GM12878 (cell line): ENCODE data around the gene CCDC83. TPM values are rescaled to one million over a fixed set of nuclear protein-coding genes. Genes with fewer than 3 reads are reported as not detected.

Experiments
- ATAC-seq: fragments of 200-7000 bp; cut with Tn5 transposase; 3 replicates; pipeline ENCODE4 v1.9.1; 2020; ENCODE audit warnings: mild to moderate bottlenecking, moderate library complexity
- BruUV-seq: library from RNA; stranded (reverse); fragments of 400-500 nt; replicated peaks from 2 replicates; lab custom pipeline; 2021; lab: Mats Ljungman, UMichigan
- CTCF ChIA-PET: fragments of 300-600 bp; sonication (Branson Sonifier 250); formaldehyde crosslinking; extraction: SDS; loops from one replicate; lab custom pipeline; 2021; ENCODE audit warnings: inconsistent platforms; lab: Yijun Ruan, JAX
- POLR2A ChIA-PET: fragments of 350-600 bp; formaldehyde crosslinking; extraction: SDS; loops from one replicate; lab custom pipeline; 2021; ENCODE audit warnings: inconsistent platforms; lab: Charles Lee
- RAD21 ChIA-PET: fragments of 300-600 bp; sonication (Branson Sonifier 250); formaldehyde crosslinking; loops from one replicate; lab custom pipeline; 2023; ENCODE audit warnings: antibody characterized with exemption; ENCODE audit not compliant: unreplicated experiment; lab: Charles Lee
- SMC1A ChIA-PET: fragments of 300-600 bp; sonication (Branson Sonifier 250); formaldehyde crosslinking; loops from one replicate; lab custom pipeline; 2023; ENCODE audit not compliant: unreplicated experiment, uncharacterized antibody; lab: Charles Lee
- DNase-seq: peaks from one replicate; pipeline ENCODE4 v3.0.0-alpha.2; 2011; ENCODE audit warnings: low read depth, low spot score
- FAIRE-seq: peaks from 3 replicates; lab custom pipeline; 2011; peaks lifted over from hg19 to GRCh38; lab: Jason Lieb, UNC
- H2AFZ ChIP-seq: 2 replicates; pipeline ENCODE4 v1.6.0; 2011; ENCODE audit warnings: low read depth, low read length, control low read depth; ENCODE audit not compliant: control insufficient read depth
- H3K27ac ChIP-seq: 2 replicates; pipeline ENCODE4 v1.5.1; 2011; ENCODE audit warnings: control low read depth; ENCODE audit not compliant: control insufficient read depth, insufficient read depth
- H3K27me3 ChIP-seq, 2 experiments: replicated peaks in 1 of 2; 2 replicates each; pipeline versions ENCODE4 v1.6.0 to v1.6.1; 2011; ENCODE audit warnings: low read length in 1 of 2; ENCODE audit not compliant: control insufficient read depth in 2 of 2, insufficient read depth in 2 of 2
- H3K36me3 ChIP-seq, 2 experiments: 2 replicates each; pipeline ENCODE4 v1.5.1; 2011; ENCODE audit warnings: low read length in 1 of 2; ENCODE audit not compliant: control insufficient read depth in 2 of 2, insufficient read depth in 2 of 2
- H3K4me1 ChIP-seq: 2 replicates; pipeline ENCODE4 v1.6.1; 2011; ENCODE audit warnings: mild to moderate bottlenecking, low read length, moderate library complexity, mixed read lengths; ENCODE audit not compliant: control insufficient read depth, insufficient read depth
- H3K4me2 ChIP-seq: 2 replicates; pipeline ENCODE4 v1.6.0; 2011; ENCODE audit warnings: control low read depth; ENCODE audit not compliant: control insufficient read depth, insufficient read depth
- H3K4me3 ChIP-seq: fragments of 200-600 bp; sonication (generic); 2 replicates; pipeline ENCODE4 v1.5.1; 2016
- H3K79me2 ChIP-seq: 2 replicates; pipeline ENCODE4 v1.6.0; 2011; ENCODE audit warnings: low read length; ENCODE audit not compliant: control insufficient read depth, insufficient read depth
- H3K9ac ChIP-seq: 2 replicates; pipeline ENCODE4 v1.8.0; 2011; ENCODE audit warnings: low read length, control low read depth, mixed read lengths; ENCODE audit not compliant: control insufficient read depth, insufficient read depth
- H3K9me3 ChIP-seq: replicated peaks from 3 replicates; pipeline ENCODE4 v1.5.1; 2011; ENCODE audit warnings: mild to moderate bottlenecking, low read length; ENCODE audit not compliant: control insufficient read depth, insufficient read depth
- H4K20me1 ChIP-seq: 2 replicates; pipeline ENCODE4 v1.6.0; 2011; ENCODE audit not compliant: control insufficient read depth, insufficient read depth
- ASH2L ChIP-seq: fragments of 300-600, 200-600 bp; sonication (generic); IDR thresholded peaks from 2 replicates; pipeline ENCODE4 v1.6.1; 2017; ENCODE audit warnings: low read depth, mild to moderate bottlenecking, borderline replicate concordance
- EGR1 ChIP-seq, 2 experiments: IDR thresholded peaks; 1 replicate in 1 of 2; 2 replicates in 1 of 2; pipeline ENCODE4 v1.6.1; 2011 to 2012; ENCODE audit warnings: low read depth in 2 of 2, low read length in 2 of 2, borderline replicate concordance in 1 of 2, mild to moderate bottlenecking in 1 of 2, moderate library complexity in 1 of 2
- ESRRA ChIP-seq: IDR thresholded peaks from 2 replicates; pipeline ENCODE4 v1.6.1; 2012; ENCODE audit warnings: mild to moderate bottlenecking, low read length, improper control_type of control experiment
- IKZF1 ChIP-seq: fragments of 450-650 bp; conservative IDR thresholded peaks from 2 replicates; pipeline ENCODE4 v1.6.1; 2017; ENCODE audit warnings: antibody characterized with exemption, mild to moderate bottlenecking
- IKZF2 ChIP-seq, 2 experiments: fragments of 450-650 bp; IDR thresholded peaks; 2 replicates each; pipeline ENCODE4 v1.6.1; 2017; ENCODE audit warnings: mild to moderate bottlenecking in 2 of 2, moderate library complexity in 2 of 2
- IRF4 ChIP-seq: IDR thresholded peaks from 2 replicates; pipeline ENCODE4 v1.6.1; 2011; ENCODE audit warnings: low read depth, low read length
- KDM1A ChIP-seq: fragments of 200-600 bp; sonication (generic); IDR thresholded peaks from 2 replicates; pipeline ENCODE4 v1.6.1; 2016; ENCODE audit warnings: borderline replicate concordance
- SREBF1 ChIP-seq: IDR thresholded peaks from 2 replicates; pipeline ENCODE4 v1.6.1; 2012; ENCODE audit warnings: mild to moderate bottlenecking, low read length
- SUPT20H ChIP-seq: IDR thresholded peaks from 2 replicates; pipeline ENCODE4 v1.6.1; 2011; ENCODE audit warnings: low read depth, mild to moderate bottlenecking, low read length, moderate library complexity, borderline replicate concordance; ENCODE audit not compliant: control insufficient read depth
- TCF12 ChIP-seq: IDR thresholded peaks from 2 replicates; pipeline ENCODE4 v1.6.1; 2011; ENCODE audit warnings: low read depth, mild to moderate bottlenecking, low read length
- TCF3 ChIP-seq: IDR thresholded peaks from 2 replicates; pipeline ENCODE4 v1.6.1; 2012; ENCODE audit warnings: low read depth, mild to moderate bottlenecking, low read length, borderline replicate concordance; ENCODE audit not compliant: insufficient read depth
- WRNIP1 ChIP-seq: IDR thresholded peaks from 2 replicates; pipeline ENCODE4 v1.6.1; 2011; ENCODE audit warnings: low read depth, low read length, improper control_type of control experiment, borderline replicate concordance
- YBX1 ChIP-seq: fragments of 450-650 bp; IDR thresholded peaks from 2 replicates; pipeline ENCODE4 v1.6.1; 2016; ENCODE audit warnings: antibody characterized with exemption
- WGBS: methylation state at CpG from one replicate; pipeline ENCODE4 v1.1.6; 2016; ENCODE audit warnings: low lambda C conversion rate; ENCODE audit not compliant: insufficient replicate concordance, insufficient coverage; ENCODE audit errors: missing lambda C conversion rate; 5-methylcytosine and 5-hydroxymethylcytosine counted together
- in situ Hi-C: fragments of 300-500 bp; cut with MboI; formaldehyde crosslinking; loops from 9 replicates; pipeline ENCODE4 v1.14.3; 2018; ENCODE audit warnings: mixed read lengths
- intact Hi-C: fragments of 100-400 bp; cut with micrococcal nuclease; formaldehyde crosslinking; loops from one replicate; pipeline ENCODE4 v1.14.2; 2022; ENCODE audit not compliant: unreplicated experiment
- polyA plus RNA-seq, 11 experiments: library from polyadenylated mRNA; depleted of rRNA in 4 of 11; unstranded in 6 of 11; stranded (reverse) in 5 of 11; fragments of >200 nt; fragmentation: Nextera tagmentation in 4 of 11; fragmentation: Illumina TruSeq in 1 of 11; extraction: Ambion mirVana in 4 of 11; extraction: Trizol in 1 of 11; gene quantifications; 1 replicate in 1 of 11; 2 replicates in 10 of 11; pipeline versions ENCODE4 v1.2.1 to v1.2.3, GENCODE V29; 2011 to 2016; ENCODE audit warnings: inconsistent platforms in 2 of 11, missing spikeins in 2 of 11, low read depth in 1 of 11
- total RNA-seq, 4 experiments: library from RNA; depleted of rRNA in 3 of 4; stranded (reverse); fragments of >200 nt in 3 of 4; fragmentation: Illumina TruSeq in 1 of 4; extraction: Trizol in 1 of 4; gene quantifications; 2 replicates each; pipeline versions ENCODE4 v1.2.1 to v1.2.3, GENCODE V29; 2013 to 2021
- TF ChIP-seq, protein P1 (sequence below): IDR thresholded peaks from 2 replicates; pipeline ENCODE4 v1.6.1; 2012; ENCODE audit warnings: mild to moderate bottlenecking, low read depth, low read length

CCDC83 gene
- total and polyA plus RNA-seq, 10 of the 15 experiments (the other 5 are each of a cell fraction or from before 2014, with no cell fraction given), result not detected

DNA sequence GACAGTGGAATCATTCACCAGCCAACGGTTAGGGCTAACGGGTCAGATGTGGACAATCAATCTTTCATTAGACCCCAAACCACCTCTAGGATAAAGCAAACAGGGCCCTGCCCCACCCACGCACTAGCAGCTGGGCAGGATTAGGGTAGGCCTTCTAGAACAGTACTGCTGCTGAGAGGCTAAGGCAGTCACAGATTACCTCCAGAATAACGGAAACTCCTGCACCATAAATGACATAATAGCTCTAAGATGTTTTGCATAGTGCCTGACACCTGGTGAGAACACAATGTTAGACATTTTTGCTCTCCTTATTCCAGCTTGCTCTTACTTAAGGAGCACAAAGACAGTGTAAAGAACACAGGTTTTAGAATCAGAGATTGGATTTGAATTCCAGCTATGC lies 46.0 kb upstream of the CCDC83 start:
- no peak overlapping the region for H3K27ac ChIP-seq
- no peak overlapping the region for H3K9ac ChIP-seq
- ATAC-seq, result peak; percentile 60
- H3K4me2 ChIP-seq, result no peak overlapping the region
- FAIRE-seq, result no peak
- in situ Hi-C loops, result no loop called here
- ChIA-PET CTCF (interaction anchor here (0.6 to 1.4 kb wide), 2 partner anchors 19 to 1762 kb away, joined by 3 read pairs; no protein-coding TSS in a partner anchor), RAD21 (no interaction called here), POLR2A (no interaction called here), SMC1A (interaction anchor here (0.5 to 1.0 kb wide), 2 partner anchors 13 to 114 kb away, joined by 3 to 4 read pairs; no protein-coding TSS in a partner anchor)
- no peaks in the 10 kb centered on the region for H3K36me3 ChIP-seq
- TF ChIP-seq EGR1 (IDR thresholded peaks at IDR 0.05; ENCODE audit: borderline replicate concordance in 1 of 2, low read depth in 2 of 2, low read length in 2 of 2), result 0 out of 3 replicates have a peak, but pooled peaks of 1 of the 2 experiments have one; percentile 17
- TF ChIP-seq WRNIP1, result no peak
- DNase-seq, result no peak
- no TSS peak for BruUV-seq
- peaks cover 16 to 20% of the 10 kb centered on the region in 2 experiments for H3K27me3 ChIP-seq
- H2AFZ ChIP-seq, result no peak overlapping the region
- H3K4me1 ChIP-seq, result no peaks in the 10 kb centered on the region
- no peaks in the 10 kb centered on the region for H3K79me2 ChIP-seq
- no peaks in the 10 kb centered on the region for H3K9me3 ChIP-seq
- WGBS, result 17% methylated on average over 4 of the region's 4 CpGs
- no peaks in the 10 kb centered on the region for H4K20me1 ChIP-seq
- intact Hi-C loops, result no loop called here
- H3K4me3 ChIP-seq, result no peak overlapping the region

DNA sequence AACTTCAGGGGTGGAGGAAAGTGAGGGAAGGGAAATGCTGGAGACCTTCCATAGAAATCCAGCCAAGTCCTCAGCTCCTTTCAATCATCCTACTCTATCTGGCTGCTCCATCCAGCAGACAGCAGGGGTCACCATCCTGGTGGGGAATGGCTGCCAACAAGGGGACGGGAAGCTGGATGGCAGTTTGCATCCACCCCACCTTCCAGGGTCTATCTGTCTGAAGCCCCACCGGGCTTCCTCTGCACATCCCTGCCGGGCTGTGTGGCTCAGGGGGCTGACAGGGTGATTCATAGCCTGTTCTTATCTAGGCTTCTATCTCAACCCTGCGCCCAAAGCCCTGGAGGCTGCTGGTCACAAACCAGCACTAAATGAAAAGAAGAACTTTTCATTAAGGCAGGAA lies 45.3 kb upstream of the CCDC83 start:
- Histone ChIP-seq H3K27ac (no peak overlapping the region), H3K79me2 (no peaks in the 10 kb centered on the region), H3K9me3 (no peaks in the 10 kb centered on the region), H3K9ac (no peak overlapping the region), H2AFZ (no peak overlapping the region), H3K27me3 (peaks cover 16 to 20% of the 10 kb centered on the region in 2 experiments), H3K4me2 (no peak overlapping the region), H3K4me1 (no peaks in the 10 kb centered on the region), H3K36me3 (no peaks in the 10 kb centered on the region), H4K20me1 (no peaks in the 10 kb centered on the region), H3K4me3 (no peak overlapping the region)
- TF ChIP-seq, protein P1, sequence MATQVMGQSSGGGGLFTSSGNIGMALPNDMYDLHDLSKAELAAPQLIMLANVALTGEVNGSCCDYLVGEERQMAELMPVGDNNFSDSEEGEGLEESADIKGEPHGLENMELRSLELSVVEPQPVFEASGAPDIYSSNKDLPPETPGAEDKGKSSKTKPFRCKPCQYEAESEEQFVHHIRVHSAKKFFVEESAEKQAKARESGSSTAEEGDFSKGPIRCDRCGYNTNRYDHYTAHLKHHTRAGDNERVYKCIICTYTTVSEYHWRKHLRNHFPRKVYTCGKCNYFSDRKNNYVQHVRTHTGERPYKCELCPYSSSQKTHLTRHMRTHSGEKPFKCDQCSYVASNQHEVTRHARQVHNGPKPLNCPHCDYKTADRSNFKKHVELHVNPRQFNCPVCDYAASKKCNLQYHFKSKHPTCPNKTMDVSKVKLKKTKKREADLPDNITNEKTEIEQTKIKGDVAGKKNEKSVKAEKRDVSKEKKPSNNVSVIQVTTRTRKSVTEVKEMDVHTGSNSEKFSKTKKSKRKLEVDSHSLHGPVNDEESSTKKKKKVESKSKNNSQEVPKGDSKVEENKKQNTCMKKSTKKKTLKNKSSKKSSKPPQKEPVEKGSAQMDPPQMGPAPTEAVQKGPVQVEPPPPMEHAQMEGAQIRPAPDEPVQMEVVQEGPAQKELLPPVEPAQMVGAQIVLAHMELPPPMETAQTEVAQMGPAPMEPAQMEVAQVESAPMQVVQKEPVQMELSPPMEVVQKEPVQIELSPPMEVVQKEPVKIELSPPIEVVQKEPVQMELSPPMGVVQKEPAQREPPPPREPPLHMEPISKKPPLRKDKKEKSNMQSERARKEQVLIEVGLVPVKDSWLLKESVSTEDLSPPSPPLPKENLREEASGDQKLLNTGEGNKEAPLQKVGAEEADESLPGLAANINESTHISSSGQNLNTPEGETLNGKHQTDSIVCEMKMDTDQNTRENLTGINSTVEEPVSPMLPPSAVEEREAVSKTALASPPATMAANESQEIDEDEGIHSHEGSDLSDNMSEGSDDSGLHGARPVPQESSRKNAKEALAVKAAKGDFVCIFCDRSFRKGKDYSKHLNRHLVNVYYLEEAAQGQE, result no peak
- TF ChIP-seq SREBF1, result no peak
- no peak for TF ChIP-seq IKZF1
- TF ChIP-seq TCF3, result no peak
- TF ChIP-seq ASH2L, result no peak
- TF ChIP-seq IRF4, result no peak
- TF ChIP-seq ESRRA, result no peak
- TF ChIP-seq YBX1, result no peak
- no peak for TF ChIP-seq SUPT20H
- no peak for TF ChIP-seq KDM1A
- no peak for TF ChIP-seq IKZF2 (IDR thresholded peaks at IDR 0.05)
- no peak for TF ChIP-seq TCF12
- RAD21 ChIA-PET, result no interaction called here
- peak; percentile 16; the same call in 2 of the 3 replicates for ATAC-seq
- POLR2A ChIA-PET, result no interaction called here
- in situ Hi-C loops (no loop called here), intact Hi-C loops (no loop called here)
- 12% methylated on average over 4 of the region's 4 CpGs for WGBS
- DNase-seq, result no peak
- SMC1A ChIA-PET, result interaction anchor here (0.5 to 1.0 kb wide), 2 partner anchors 12 to 113 kb away, joined by 3 to 4 read pairs; no protein-coding TSS in a partner anchor
- no TSS peak for BruUV-seq
- no peak for FAIRE-seq
- CTCF ChIA-PET, result no interaction called here
